Spleen (tissue), 7 donors: ENCODE data around the gene VAV2.

Experiments used
- CTCF ChIP-seq, 11 experiments: fragments of 200-600 bp in 7 of 11; fragments of 450-650 bp in 4 of 11; sonication (generic) in 4 of 11; IDR thresholded peaks in 8 of 11; conservative IDR thresholded peaks in 3 of 11; 1 replicate in 7 of 11; 2 replicates in 4 of 11; pipeline versions ENCODE4 v1.4.0 to v1.8.0; 2016 to 2021; ENCODE audit warnings: antibody characterized with exemption in 11 of 11, inconsistent platforms in 4 of 11, mild to moderate bottlenecking in 1 of 11
- POLR2A ChIP-seq, 3 donors: fragments of 450-650 bp; IDR thresholded peaks; one replicate each; pipeline ENCODE4 v1.5.1; 2017; ENCODE audit warnings: antibody characterized with exemption in 3 of 3, mild to moderate bottlenecking in 1 of 3
- POLR2AphosphoS5 ChIP-seq, 3 donors: sonication (generic); formaldehyde crosslinking; IDR thresholded peaks; one replicate each; pipeline ENCODE4 v1.5.1; 2017; ENCODE audit warnings: antibody characterized with exemption in 3 of 3
- donor health status: DM: no; HTN: no; CAD: no; lungs with moderate emphysema.
- donor health status: DM: no; HTN: no; CAD: no.
- donor health status: DM: no; HTN: no; CAD: no.

GRCh38 chr9:133836001-133836758 is 155.9 kb downstream of the VAV2 start:
- TF ChIP-seq CTCF (IDR thresholded peaks at IDR 0.05 in 8 of 11, conservative IDR thresholded peaks at IDR 0.05 in 3 of 11) (no peak), POLR2A (IDR thresholded peaks at IDR 0.05) (no peak), POLR2AphosphoS5 (IDR thresholded peaks at IDR 0.05) (no peak)
